H9 (cell line): Measurements from ENCODE around the gene BCLAF1. TPM values are rescaled to one million over a fixed set of nuclear protein-coding genes. Genes with fewer than 3 reads are reported as not detected.

Experiments used
- DNase-seq: peaks from one replicate; pipeline ENCODE4 v3.0.0-alpha.2; 2017
- H2AFZ ChIP-seq: one replicate; pipeline ENCODE4 v1.6.1; 2013; ENCODE audit warnings: mild to moderate bottlenecking, low read length, control low read depth, moderate library complexity
- H2AK5ac ChIP-seq: 2 replicates; pipeline ENCODE4 v1.6.1; 2013; ENCODE audit warnings: low read length, control low read depth, mixed read lengths; ENCODE audit not compliant: insufficient read length
- H2BK120ac ChIP-seq: one replicate; pipeline ENCODE4 v1.6.1; 2013; ENCODE audit warnings: low read depth, mild to moderate bottlenecking, low read length, control low read depth, inconsistent platforms; ENCODE audit not compliant: poor library complexity, severe bottlenecking
- H2BK12ac ChIP-seq: 2 replicates; pipeline ENCODE4 v1.6.1; 2013; ENCODE audit warnings: low read length, control low read depth, mixed read lengths, low read depth; ENCODE audit not compliant: insufficient read length
- H2BK15ac ChIP-seq: 2 replicates; pipeline ENCODE4 v1.6.1; 2013; ENCODE audit warnings: low read depth, low read length, control low read depth
- H2BK20ac ChIP-seq: one replicate; pipeline ENCODE4 v1.6.1; 2013; ENCODE audit warnings: low read depth, mild to moderate bottlenecking, low read length, control low read depth, inconsistent platforms; ENCODE audit not compliant: poor library complexity, severe bottlenecking
- H2BK5ac ChIP-seq: 2 replicates; pipeline ENCODE4 v1.6.1; 2013; ENCODE audit warnings: low read length, control low read depth, mixed read lengths; ENCODE audit not compliant: insufficient read length
- H3K14ac ChIP-seq: 2 replicates; pipeline ENCODE4 v1.6.1; 2013; ENCODE audit warnings: low read length, control low read depth; ENCODE audit not compliant: insufficient read depth
- H3K18ac ChIP-seq: 2 replicates; pipeline ENCODE4 v1.6.1; 2013; ENCODE audit warnings: low read depth, mild to moderate bottlenecking, mixed read lengths, low read length, control low read depth; ENCODE audit not compliant: insufficient read length
- H3K23ac ChIP-seq: 2 replicates; pipeline ENCODE4 v1.6.1; 2013; ENCODE audit warnings: low read length, control low read depth, mixed read lengths, low read depth; ENCODE audit not compliant: insufficient read length
- H3K23me2 ChIP-seq: 2 replicates; pipeline ENCODE4 v1.6.1; 2013; ENCODE audit warnings: low read depth, mild to moderate bottlenecking, mixed read lengths, low read length, control low read depth; ENCODE audit not compliant: insufficient read length, poor library complexity, severe bottlenecking
- H3K27ac ChIP-seq: 2 replicates; pipeline ENCODE4 v1.5.1; 2013; ENCODE audit warnings: low read length, control low read depth, mixed read lengths, low read depth; ENCODE audit not compliant: insufficient read length
- H3K27me3 ChIP-seq: 2 replicates; pipeline ENCODE4 v1.6.1; 2013; ENCODE audit warnings: low read length, control low read depth, inconsistent platforms; ENCODE audit not compliant: insufficient read depth
- H3K4ac ChIP-seq: 2 replicates; pipeline ENCODE4 v1.6.1; 2013; ENCODE audit warnings: low read depth, mild to moderate bottlenecking, control low read depth, inconsistent platforms, low read length, moderate library complexity
- H3K4me1 ChIP-seq: 2 replicates; pipeline ENCODE4 v1.6.1; 2013; ENCODE audit warnings: low read length, control low read depth, inconsistent platforms; ENCODE audit not compliant: insufficient read depth
- H3K4me2 ChIP-seq: 2 replicates; pipeline ENCODE4 v1.6.1; 2013; ENCODE audit warnings: low read length, control low read depth, mixed read lengths; ENCODE audit not compliant: insufficient read length, insufficient read depth
- H3K56ac ChIP-seq: 2 replicates; pipeline ENCODE4 v1.6.1; 2013; ENCODE audit warnings: low read depth, mild to moderate bottlenecking, mixed read lengths, low read length, control low read depth; ENCODE audit not compliant: insufficient read length
- H3K79me1 ChIP-seq: 2 replicates; pipeline ENCODE4 v1.6.1; 2013; ENCODE audit warnings: low read depth, mild to moderate bottlenecking, moderate library complexity, low read length, control low read depth, inconsistent platforms; ENCODE audit not compliant: insufficient read depth, poor library complexity, severe bottlenecking
- H3K79me2 ChIP-seq: 2 replicates; pipeline ENCODE4 v1.6.1; 2013; ENCODE audit warnings: low read length, control low read depth, inconsistent platforms; ENCODE audit not compliant: insufficient read depth
- H3K9ac ChIP-seq: 2 replicates; pipeline ENCODE4 v1.6.1; 2013; ENCODE audit warnings: low read length, control low read depth, mixed read lengths; ENCODE audit not compliant: insufficient read length; ENCODE audit errors: extremely low read depth
- H3K9me3 ChIP-seq: one replicate; pipeline ENCODE4 v1.6.1; 2013; ENCODE audit warnings: low read depth, low read length, inconsistent platforms; ENCODE audit not compliant: control insufficient read depth
- H3T11ph ChIP-seq: one replicate; pipeline ENCODE4 v1.6.1; 2013; ENCODE audit warnings: mild to moderate bottlenecking, low read length, control low read depth, inconsistent platforms
- H4K20me1 ChIP-seq: one replicate; pipeline ENCODE4 v1.6.1; 2013; ENCODE audit not compliant: control insufficient read depth, insufficient read length, insufficient read depth
- H4K5ac ChIP-seq: 2 replicates; pipeline ENCODE4 v1.6.1; 2013; ENCODE audit warnings: low read depth, mild to moderate bottlenecking, mixed read lengths, low read length, control low read depth; ENCODE audit not compliant: insufficient read length
- H4K8ac ChIP-seq: replicated peaks from 2 replicates; pipeline ENCODE4 v1.6.1; 2013; ENCODE audit warnings: low read length, control low read depth, mixed read lengths, low read depth; ENCODE audit not compliant: insufficient read length
- H4K91ac ChIP-seq: 2 replicates; pipeline ENCODE4 v1.6.1; 2013; ENCODE audit warnings: low read depth, mild to moderate bottlenecking, moderate library complexity, mixed read lengths, low read length, control low read depth; ENCODE audit not compliant: insufficient read length
- H3K27ac Mint-ChIP-seq, 3 experiments: 2 replicates in 2 of 3; 3 replicates in 1 of 3; pipeline ENCODE4 v1.8.0; 2020 to 2021; ENCODE audit warnings: mixed read lengths in 3 of 3, mild to moderate bottlenecking in 1 of 3, moderate library complexity in 1 of 3
- H3K27me3 Mint-ChIP-seq: 2 replicates; pipeline ENCODE4 v1.8.0; 2021; ENCODE audit warnings: low read depth, mild to moderate bottlenecking, moderate library complexity, mixed read lengths
- H3K36me3 Mint-ChIP-seq, 3 experiments: 2 replicates in 2 of 3; 3 replicates in 1 of 3; pipeline ENCODE4 v1.8.0; 2020 to 2021; ENCODE audit warnings: low read depth in 3 of 3, mixed read lengths in 3 of 3; ENCODE audit not compliant: insufficient read depth in 1 of 3
- H3K4me1 Mint-ChIP-seq, 2 experiments: 2 replicates each; pipeline ENCODE4 v1.8.0; 2020; ENCODE audit warnings: mixed read lengths in 2 of 2
- H3K4me3 Mint-ChIP-seq, 2 experiments: 2 replicates in 1 of 2; 3 replicates in 1 of 2; pipeline ENCODE4 v1.8.0; 2020 to 2021; ENCODE audit warnings: mild to moderate bottlenecking in 2 of 2, mixed read lengths in 2 of 2, moderate library complexity in 1 of 2
- H3K9me3 Mint-ChIP-seq, 2 experiments: 2 replicates in 1 of 2; 3 replicates in 1 of 2; pipeline ENCODE4 v1.8.0; 2020; ENCODE audit warnings: mild to moderate bottlenecking in 2 of 2, mixed read lengths in 2 of 2, moderate library complexity in 1 of 2
- WGBS: extraction: QIAGEN DNeasy Blood & Tissue Kit; methylation state at CpG from one replicate; pipeline ENCODE4 v1.1.7; 2013; ENCODE audit warnings: missing lambda C conversion rate, low lambda C conversion rate, mixed read lengths; ENCODE audit not compliant: insufficient read length; ENCODE audit errors: extremely low coverage; 5-methylcytosine and 5-hydroxymethylcytosine counted together
- total RNA-seq: library from RNA; stranded (reverse); gene quantifications from 2 replicates; pipeline ENCODE4 v1.2.1, GENCODE V29; 2021
- TF ChIP-seq, protein P1 (sequence below): fragments of 200-600 bp; sonication (generic); conservative IDR thresholded peaks from 3 replicates; pipeline ENCODE4 v1.8.0; 2021; ENCODE audit warnings: antibody characterized with exemption, mild to moderate bottlenecking

BCLAF1 gene
- total RNA-seq, 1 experiment from 2014 or later, result 257 TPM

DNA sequence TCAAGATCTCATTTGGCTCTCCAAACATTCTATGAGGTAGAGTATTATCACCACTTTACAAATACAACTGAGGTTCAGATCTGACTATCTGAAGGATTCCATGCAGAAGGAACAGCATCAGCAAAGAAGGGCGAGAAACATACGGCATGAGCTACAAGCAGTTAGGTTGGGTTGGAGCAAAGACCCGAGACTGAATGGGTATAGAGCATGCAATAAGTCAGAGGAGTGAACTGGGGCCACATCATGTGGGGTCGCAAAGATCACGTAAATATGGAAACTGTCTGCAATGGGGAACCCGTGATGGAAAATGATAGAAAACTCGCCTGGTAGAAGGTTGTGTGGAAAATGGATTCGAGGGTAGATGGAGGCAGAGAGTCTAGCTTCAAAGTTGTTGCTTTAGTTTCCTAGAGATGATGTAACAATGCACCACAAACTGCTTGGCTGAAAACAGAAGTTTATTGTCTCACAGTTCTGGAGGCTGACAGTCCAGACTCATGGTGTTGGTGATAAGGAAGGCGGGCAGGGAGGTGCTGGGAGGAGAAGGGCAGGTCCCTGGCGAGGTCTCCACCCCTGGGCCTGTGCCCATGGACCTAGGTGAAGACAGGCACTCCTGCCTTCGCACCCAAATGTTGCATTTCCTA lies 44.3 kb upstream of the BCLAF1 start:
- no peak overlapping the region for H3K9ac ChIP-seq
- no peak overlapping the region for H2BK15ac ChIP-seq
- no peaks in the 10 kb centered on the region for H3K79me1 ChIP-seq
- H3K4me2 ChIP-seq, result no peak overlapping the region
- Mint-ChIP-seq H3K4me3 (no peak overlapping the region), H3K27me3 (no peaks in the 10 kb centered on the region), H3K27ac (no peak overlapping the region), H3K9me3 (no peaks in the 10 kb centered on the region), H3K36me3 (no peaks in the 10 kb centered on the region), H3K4me1 (peaks cover 6 to 10% of the 10 kb centered on the region in 2 experiments; a peak in 3 of 4 replicates)
- no peaks in the 10 kb centered on the region for H3K9me3 ChIP-seq
- no peak overlapping the region for H3T11ph ChIP-seq
- no peaks in the 10 kb centered on the region for H3K27me3 ChIP-seq
- no peak overlapping the region for H3K14ac ChIP-seq
- H3K56ac ChIP-seq, result no peak overlapping the region
- no peak overlapping the region for H2AK5ac ChIP-seq
- H4K20me1 ChIP-seq, result no peaks in the 10 kb centered on the region
- H2BK5ac ChIP-seq, result no peak overlapping the region
- WGBS, result 100% methylated on average over 3 of the region's 11 CpGs
- H3K27ac ChIP-seq, result no peak overlapping the region
- H3K4me1 ChIP-seq, result no peaks in the 10 kb centered on the region
- H3K23ac ChIP-seq, result no peak overlapping the region
- H4K5ac ChIP-seq, result no peak overlapping the region
- TF ChIP-seq, protein P1, sequence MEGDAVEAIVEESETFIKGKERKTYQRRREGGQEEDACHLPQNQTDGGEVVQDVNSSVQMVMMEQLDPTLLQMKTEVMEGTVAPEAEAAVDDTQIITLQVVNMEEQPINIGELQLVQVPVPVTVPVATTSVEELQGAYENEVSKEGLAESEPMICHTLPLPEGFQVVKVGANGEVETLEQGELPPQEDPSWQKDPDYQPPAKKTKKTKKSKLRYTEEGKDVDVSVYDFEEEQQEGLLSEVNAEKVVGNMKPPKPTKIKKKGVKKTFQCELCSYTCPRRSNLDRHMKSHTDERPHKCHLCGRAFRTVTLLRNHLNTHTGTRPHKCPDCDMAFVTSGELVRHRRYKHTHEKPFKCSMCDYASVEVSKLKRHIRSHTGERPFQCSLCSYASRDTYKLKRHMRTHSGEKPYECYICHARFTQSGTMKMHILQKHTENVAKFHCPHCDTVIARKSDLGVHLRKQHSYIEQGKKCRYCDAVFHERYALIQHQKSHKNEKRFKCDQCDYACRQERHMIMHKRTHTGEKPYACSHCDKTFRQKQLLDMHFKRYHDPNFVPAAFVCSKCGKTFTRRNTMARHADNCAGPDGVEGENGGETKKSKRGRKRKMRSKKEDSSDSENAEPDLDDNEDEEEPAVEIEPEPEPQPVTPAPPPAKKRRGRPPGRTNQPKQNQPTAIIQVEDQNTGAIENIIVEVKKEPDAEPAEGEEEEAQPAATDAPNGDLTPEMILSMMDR, result no peak
- H3K79me2 ChIP-seq, result no peaks in the 10 kb centered on the region
- no peak overlapping the region for H4K8ac ChIP-seq
- no peak overlapping the region for H3K18ac ChIP-seq
- H2BK12ac ChIP-seq, result no peak overlapping the region
- no peaks in the 10 kb centered on the region for H3K23me2 ChIP-seq
- DNase-seq, result no peak
- no peak overlapping the region for H2AFZ ChIP-seq
- no peak overlapping the region for H2BK120ac ChIP-seq
- no peak overlapping the region for H4K91ac ChIP-seq
- no peak overlapping the region for H2BK20ac ChIP-seq
- no peak overlapping the region for H3K4ac ChIP-seq
